ENCODE measurements around the gene LARP6. TPM values are rescaled to one million over a fixed set of nuclear protein-coding genes. Genes with fewer than 3 reads are reported as not detected.
A peak's percentile ranks its signal among the peaks of the same experiment; 100 is the strongest.

The LARP6 gene
- total and polyA plus RNA-seq, 2 of the 13 experiments (the other 11 are each of a cell fraction or from before 2014, with no cell fraction given) = 2.9 to 8.2 TPM

- no peak for TF ChIP-seq ZNF318 (CRISPR knock-in tag; IDR thresholded peaks at IDR 0.05)
- TF ChIP-seq RCOR2 (CRISPR knock-in tag; IDR thresholded peaks at IDR 0.05) = no peak
These were observed 52.8 kb downstream of the LARP6 start (continued) for GRCh38 chr15:70801109-70801508.

DNA sequence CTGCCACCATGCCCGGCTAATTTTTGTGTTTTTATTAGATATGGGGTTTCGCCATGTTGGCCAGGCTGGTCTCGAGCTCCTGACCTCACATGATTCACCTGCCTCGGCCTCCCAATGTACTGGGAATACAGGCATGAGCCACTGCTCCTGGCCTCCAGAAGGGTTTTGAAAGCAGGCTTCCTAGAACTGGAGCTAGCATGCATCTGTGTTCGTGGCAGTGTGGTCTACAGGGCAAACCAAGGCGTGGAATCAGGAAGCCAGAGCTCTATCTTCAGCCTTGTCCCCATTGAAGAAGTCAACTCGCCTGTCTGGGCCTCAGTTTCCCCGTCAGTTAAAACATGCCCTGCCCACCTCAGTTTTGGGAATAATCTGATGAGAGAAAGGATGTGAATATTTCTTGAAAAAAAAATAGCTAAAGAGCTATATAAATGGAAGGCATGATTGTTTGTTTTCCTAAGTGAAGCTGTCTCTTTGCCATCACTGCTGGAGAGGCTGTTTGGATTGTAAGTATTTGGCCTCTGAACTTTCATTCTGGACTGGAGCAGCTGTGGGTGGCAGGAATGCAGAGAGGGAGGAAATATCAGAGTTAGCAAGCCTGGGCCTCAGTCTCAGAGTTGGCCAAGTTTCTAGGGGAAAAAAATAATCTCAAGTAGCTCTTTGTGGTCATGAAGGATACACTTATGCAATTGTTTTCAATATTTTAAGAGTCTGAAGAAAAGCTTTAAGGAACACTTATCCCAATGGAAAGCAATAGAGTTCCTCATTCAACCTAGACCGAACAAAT, 54.1 kb downstream of the LARP6 start:
- Histone ChIP-seq H3K27ac (ENCODE audit: extremely low read length, insufficient read depth, low read length) (no peak overlapping the region), H3K4me3 (replicated peaks in 1 of 3; ENCODE audit: insufficient read depth in 1 of 3, low read depth in 2 of 3, low read length in 3 of 3) (no peak overlapping the region), H3K4me2 (ENCODE audit: low read depth, low read length) (peak overlapping the region; percentile 32; the same call in 1 of the 2 replicates), H4K20me1 (ENCODE audit: insufficient read depth, low read length) (no peaks in the 10 kb centered on the region), H3K27me3 (ENCODE audit: control insufficient read depth in 1 of 2, insufficient read depth in 2 of 2, low read length in 2 of 2) (no peaks in the 10 kb centered on the region; a peak in 1 of 5 replicates), H3K79me2 (ENCODE audit: insufficient read depth, low read length) (no peaks in the 10 kb centered on the region), H3K4me1 (ENCODE audit: insufficient read depth, low read length) (peaks cover 39% of the 10 kb centered on the region), H3K9ac (ENCODE audit: insufficient read depth, low read depth, low read length) (no peak overlapping the region), H2AFZ (ENCODE audit: low read length) (no peak overlapping the region), H3K36me3 (replicated peaks in 1 of 2; ENCODE audit: control insufficient read depth in 1 of 2, insufficient read depth in 2 of 2, low read length in 2 of 2) (no peaks in the 10 kb centered on the region), H3K9me3 (ENCODE audit: low read length) (no peaks in the 10 kb centered on the region)
- FAIRE-seq (peak; percentile 76), ATAC-seq (peak; percentile 96), DNase-seq (ENCODE audit: low spot score) (peak; percentile 66)
- WGBS (ENCODE audit: low lambda C conversion rate) = 39% methylated on average over 8 of the region's 9 CpGs
- ChIA-PET POLR2A (interaction anchor here (1.3 kb wide), 1 partner anchor 36 kb away, joined by 3 read pairs; the partner anchor contains the start of gene UACA), CTCF (ENCODE audit: low intra/inter-chr PET ratio, low total read pairs) (no interaction called here)
- intact Hi-C loops (cut with micrococcal nuclease; ENCODE audit: unreplicated experiment) (no loop called here), in situ Hi-C loops (cut with HindIII; ENCODE audit: extremely low pct_ligation_motif_present, low pct_unique_long_range_greater_than_20kb) (no loop called here)
- no TSS peak for BruUV-seq (replicated peaks)
- TF ChIP-seq, protein P1, sequence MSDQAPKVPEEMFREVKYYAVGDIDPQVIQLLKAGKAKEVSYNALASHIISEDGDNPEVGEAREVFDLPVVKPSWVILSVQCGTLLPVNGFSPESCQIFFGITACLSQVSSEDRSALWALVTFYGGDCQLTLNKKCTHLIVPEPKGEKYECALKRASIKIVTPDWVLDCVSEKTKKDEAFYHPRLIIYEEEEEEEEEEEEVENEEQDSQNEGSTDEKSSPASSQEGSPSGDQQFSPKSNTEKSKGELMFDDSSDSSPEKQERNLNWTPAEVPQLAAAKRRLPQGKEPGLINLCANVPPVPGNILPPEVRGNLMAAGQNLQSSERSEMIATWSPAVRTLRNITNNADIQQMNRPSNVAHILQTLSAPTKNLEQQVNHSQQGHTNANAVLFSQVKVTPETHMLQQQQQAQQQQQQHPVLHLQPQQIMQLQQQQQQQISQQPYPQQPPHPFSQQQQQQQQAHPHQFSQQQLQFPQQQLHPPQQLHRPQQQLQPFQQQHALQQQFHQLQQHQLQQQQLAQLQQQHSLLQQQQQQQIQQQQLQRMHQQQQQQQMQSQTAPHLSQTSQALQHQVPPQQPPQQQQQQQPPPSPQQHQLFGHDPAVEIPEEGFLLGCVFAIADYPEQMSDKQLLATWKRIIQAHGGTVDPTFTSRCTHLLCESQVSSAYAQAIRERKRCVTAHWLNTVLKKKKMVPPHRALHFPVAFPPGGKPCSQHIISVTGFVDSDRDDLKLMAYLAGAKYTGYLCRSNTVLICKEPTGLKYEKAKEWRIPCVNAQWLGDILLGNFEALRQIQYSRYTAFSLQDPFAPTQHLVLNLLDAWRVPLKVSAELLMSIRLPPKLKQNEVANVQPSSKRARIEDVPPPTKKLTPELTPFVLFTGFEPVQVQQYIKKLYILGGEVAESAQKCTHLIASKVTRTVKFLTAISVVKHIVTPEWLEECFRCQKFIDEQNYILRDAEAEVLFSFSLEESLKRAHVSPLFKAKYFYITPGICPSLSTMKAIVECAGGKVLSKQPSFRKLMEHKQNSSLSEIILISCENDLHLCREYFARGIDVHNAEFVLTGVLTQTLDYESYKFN (CRISPR knock-in tag; conservative IDR thresholded peaks at IDR 0.05) = peak; percentile 44; the same call in 1 of the 2 replicates
- peak; percentile 62 for TF ChIP-seq HNF4A (CRISPR knock-in tag; IDR thresholded peaks at IDR 0.05)
- no peak for TF ChIP-seq ZNF205 (CRISPR knock-in tag; IDR thresholded peaks at IDR 0.05)
- TF ChIP-seq ZFYVE20 (CRISPR knock-in tag; IDR thresholded peaks at IDR 0.05; ENCODE audit: borderline replicate concordance, low read depth) = no peak
- 0 out of 2 replicates have a peak, but pooled peaks have one; percentile 20 for TF ChIP-seq NR2F2 (IDR thresholded peaks at IDR 0.05; ENCODE audit: borderline replicate concordance, low read depth)
- TF ChIP-seq, protein P2, sequence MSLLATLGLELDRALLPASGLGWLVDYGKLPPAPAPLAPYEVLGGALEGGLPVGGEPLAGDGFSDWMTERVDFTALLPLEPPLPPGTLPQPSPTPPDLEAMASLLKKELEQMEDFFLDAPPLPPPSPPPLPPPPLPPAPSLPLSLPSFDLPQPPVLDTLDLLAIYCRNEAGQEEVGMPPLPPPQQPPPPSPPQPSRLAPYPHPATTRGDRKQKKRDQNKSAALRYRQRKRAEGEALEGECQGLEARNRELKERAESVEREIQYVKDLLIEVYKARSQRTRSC (CRISPR knock-in tag; IDR thresholded peaks at IDR 0.05; ENCODE audit: low read depth) = no peak
- TF ChIP-seq PHF21A (CRISPR knock-in tag; IDR thresholded peaks at IDR 0.05) = 0 out of 2 replicates have a peak, but pooled peaks have one; percentile 25
